Stimulated activated CD4-positive, alpha-beta T cell treated with anti-CD3 and anti-CD28 coated beads, TNF-alpha, amount 100 ng/mL, for 24 hours (primary cell): ENCODE data around the gene PNKP.
A peak's percentile ranks its signal among the peaks of the same experiment; 100 is the strongest.

Source experiments
- DNase-seq, 3 experiments: peaks; one replicate each; pipeline ENCODE4 v3.0.0-alpha.2; 2020; ENCODE audit warnings: low read depth in 3 of 3

The PNKP gene

GRCh38 chr19:49866933-49867782 lies at the start of gene PNKP:
Gene PNKP, minus strand, starts transcription at chr19:49867576. Its CDS starts 372 bp downstream, at chr19:49867204.
- DNase-seq: peak; percentile 74 to 95 (median 86)

DNA sequence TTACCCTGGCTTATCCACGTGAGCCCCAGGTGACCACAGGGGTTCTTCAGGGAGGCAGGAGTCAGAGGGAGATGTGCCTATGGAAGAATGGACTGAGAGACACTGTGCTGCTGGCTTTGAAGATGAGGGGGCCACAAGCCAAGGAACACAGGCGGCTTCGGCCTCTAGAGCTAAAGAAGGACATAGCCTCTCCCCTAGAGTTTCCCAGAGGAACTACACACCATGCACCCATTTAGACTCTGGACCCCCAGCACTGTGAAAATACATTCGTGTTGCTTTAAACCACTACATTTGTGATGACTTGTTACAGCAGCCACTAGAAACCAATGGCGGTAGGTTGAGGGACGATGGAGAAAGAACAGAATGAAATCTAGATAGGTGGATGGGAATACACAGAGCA lies 47.9 kb upstream of the PNKP start:
- DNase-seq: no peak

DNA sequence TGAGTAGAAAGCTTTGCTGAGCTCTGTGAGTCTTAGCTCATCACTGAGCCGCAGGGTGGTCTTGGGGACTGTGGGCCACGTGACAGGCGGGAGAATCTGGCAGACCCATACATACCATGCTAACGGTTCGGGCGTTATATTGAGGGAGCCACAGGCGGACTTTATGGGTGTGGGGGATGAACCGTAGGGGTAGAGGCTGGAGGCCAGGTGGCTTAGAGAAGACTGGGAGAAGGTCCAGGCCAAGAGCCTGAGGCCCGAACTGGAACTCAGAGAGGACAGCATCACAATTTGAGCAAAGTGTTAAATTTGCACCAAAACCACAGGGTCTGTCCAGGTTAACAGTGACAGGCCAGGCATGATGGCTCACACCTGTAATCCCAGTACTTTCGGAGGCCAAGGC lies 46.3 kb upstream of the PNKP start:
- DNase-seq: no peak

- no peak for DNase-seq
Measured at GRCh38 chr19:49912965-49913685, 45.7 kb upstream of the PNKP start.

- DNase-seq: no peak
Measured at GRCh38 chr19:49911381-49912145, 44.2 kb upstream of the PNKP start.

- DNase-seq: no peak
Measured at GRCh38 chr19:49910179-49910578, 42.8 kb upstream of the PNKP start.

GRCh38 chr19:49908480-49909420 lies 41.4 kb upstream of the PNKP start:
- DNase-seq: no peak

GRCh38 chr19:49907745-49908446 lies 40.5 kb upstream of the PNKP start:
- no peak for DNase-seq

DNA sequence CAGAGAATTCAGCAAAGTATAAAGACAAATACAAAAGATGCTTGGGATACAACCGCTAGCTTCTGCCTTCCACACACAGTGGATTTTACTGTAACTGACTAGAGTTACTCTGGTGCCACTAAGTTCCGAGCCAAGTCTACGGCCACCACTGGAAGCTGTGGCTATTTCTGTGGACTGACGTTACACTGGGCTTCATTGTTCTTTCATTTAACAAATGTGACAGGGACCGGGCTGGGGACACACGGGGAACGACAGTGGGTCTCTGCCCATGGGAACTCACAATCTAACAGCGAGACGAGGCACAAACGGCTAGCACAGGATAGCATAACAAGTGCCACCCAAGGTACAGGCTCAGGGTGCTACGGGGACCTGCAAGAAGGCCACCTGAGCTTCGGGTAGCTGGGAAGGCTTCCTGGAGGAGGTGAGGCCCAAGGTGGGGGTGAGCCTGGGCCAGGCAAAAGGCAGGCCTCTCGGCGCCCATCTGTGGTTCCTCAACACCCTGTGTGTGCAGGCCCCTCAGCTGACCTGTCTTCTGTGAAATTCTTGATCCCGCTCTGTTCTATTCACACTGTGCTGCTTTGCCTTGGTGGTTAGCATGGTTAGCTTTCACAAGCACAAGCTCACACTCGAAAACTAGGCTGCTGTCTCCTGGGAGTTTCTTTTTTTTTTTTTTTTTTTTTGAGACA lies 39.6 kb upstream of the PNKP start:
- DNase-seq: no peak

DNA sequence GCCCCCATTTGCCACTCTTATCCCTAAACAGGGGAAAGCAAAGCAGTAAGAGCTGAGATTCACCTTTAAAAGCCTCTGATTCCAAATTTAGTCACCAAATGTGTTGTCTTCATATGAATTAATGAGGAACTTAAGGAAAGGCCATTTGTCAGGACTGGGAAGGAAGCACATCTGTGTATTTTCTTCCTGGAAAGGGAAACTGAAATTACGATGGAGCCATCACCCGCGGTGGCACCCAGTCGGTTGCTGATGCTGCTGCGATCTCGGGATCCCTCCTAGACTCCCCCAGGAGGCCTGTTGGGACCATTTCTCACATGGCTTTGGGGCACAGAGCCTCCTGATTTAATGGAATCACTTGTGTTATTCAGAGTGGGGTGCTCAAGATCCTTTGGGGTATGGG lies 36.8 kb upstream of the PNKP start:
- DNase-seq: no peak

DNA sequence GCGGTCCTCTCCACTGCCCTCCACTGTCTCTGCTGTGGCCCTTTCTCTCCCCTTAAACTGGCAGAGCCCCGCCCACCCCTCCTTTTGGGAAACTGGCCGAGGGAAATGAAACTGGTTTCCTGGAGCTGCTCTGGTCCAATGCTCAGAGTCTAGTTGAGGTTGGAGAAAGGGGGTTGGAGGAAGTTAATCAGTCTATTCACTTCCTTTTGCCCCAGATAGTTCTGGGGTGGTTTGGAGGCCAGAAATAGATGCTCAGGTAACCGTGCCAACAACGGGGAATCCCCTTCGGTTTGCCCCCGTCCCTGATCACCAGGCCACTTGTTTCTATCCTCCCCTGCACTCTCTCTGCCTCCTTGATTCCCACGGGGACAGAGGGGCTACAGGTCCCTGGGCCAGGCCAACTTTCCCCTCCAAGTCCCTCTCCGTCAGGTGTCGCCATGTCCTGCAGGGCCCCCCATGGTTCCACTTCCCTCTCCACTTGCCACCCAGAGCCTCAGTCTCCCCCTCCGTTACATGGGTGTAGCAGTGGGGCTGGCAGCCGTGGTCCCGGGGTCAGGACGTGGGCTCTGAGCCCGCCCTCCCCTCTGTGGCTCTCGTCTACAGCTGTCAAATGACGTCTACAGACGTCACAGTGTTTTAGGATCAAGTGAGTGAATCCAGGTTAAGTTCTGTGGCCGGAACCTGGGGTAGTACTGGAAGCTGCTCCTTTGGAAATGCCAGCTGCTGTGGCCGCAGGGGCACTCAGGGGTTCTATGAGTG lies 29.7 kb upstream of the PNKP start, which contains the start of gene IL4I1:
Gene IL4I1, minus strand, starts transcription at position 25 of the 759 bp plus-strand sequence. CDS start 727 bp downstream, outside the sequence.
- peak; percentile 36 to 68 (median 49) for DNase-seq

GRCh38 chr19:49895566-49896297 lies 28.4 kb upstream of the PNKP start:
- DNase-seq: peak in 1 of 3 experiments; percentile 53

DNA sequence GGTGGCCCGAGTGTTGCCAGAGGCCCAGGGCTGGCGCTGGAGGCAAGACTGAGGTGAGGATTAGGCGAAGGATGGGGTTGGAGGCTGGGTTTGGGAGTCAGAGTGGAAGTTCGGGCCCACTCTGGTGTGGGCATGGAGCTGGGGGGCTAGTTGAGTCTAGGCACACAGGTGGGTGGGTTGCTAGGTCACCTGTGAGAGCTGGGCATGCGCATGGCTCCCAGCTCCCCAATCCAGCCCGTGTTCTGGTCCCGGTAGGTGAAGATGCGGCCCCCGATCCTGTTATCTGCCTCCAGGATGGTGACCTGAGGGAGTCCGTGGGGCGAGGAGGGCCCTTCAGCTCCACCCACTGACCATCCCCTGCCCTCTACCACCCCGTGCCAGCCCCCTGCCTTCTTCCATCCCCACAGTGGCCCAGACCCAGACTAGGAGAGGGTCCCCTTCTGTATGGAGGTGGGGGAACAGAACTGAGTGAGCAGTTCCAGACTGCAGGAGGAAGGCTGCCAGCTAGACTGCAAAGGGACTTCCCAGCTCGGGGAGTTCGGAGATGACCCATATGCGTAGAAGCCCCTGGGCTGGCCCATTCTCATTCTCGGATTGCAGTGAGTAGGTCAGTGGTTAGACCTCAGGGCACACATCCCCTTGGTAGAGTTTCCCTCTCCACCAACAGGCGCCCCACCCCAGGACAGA lies 27.6 kb upstream of the PNKP start:
- DNase-seq: peak in 1 of 3 experiments; percentile 57

DNA sequence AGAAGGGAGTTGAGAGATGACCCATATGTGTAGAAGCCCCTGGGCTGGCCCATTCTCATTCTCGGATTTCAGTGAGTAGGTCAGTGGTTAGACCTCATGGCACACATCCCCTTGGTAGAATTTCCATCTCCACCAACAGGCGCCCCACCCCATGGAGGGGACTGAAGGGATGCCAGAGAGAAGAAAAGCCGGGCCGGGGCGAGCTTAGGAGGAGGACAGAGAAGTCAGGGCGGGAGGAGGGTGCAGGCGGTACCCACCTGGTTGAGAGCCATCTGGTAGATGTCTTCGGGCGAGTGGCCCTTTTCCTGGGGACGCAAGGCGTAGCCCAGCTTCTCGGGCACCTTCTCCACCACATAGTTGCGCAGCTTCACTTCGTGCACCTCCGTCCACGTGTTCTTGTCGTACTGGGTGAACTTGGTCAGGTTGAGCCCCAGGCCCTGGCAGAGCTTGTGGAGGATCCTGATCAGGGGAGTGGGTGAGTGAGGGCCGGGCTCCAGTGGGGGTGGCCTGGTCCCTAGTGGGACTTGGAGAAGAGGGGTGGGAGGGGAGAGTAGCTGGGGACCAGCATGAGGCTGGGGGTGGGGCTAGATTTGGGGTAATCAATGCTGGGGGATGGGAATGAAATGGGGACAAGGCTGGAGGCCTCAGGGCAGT lies 26.8 kb upstream of the PNKP start:
- no peak for DNase-seq

DNA sequence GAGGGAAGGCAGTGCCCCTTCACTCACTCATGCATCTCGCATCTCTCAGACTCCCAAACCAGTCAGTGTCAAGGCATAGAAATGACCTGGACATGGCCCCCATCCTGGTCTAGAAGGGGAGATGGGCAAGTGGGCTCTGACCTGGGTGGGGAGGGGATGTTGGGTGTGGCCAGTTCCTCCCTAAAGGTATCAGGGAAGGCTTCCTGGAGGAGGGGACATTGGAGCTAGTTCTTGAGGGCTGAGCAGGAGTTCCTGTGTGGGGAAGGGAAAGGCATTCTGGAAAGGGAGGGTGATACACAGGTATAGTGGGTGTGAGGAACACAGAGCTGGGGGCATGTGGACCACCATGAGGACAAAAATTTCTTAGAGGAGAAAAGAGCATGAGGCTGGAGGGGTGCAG lies 25.3 kb upstream of the PNKP start:
- DNase-seq: no peak

DNA sequence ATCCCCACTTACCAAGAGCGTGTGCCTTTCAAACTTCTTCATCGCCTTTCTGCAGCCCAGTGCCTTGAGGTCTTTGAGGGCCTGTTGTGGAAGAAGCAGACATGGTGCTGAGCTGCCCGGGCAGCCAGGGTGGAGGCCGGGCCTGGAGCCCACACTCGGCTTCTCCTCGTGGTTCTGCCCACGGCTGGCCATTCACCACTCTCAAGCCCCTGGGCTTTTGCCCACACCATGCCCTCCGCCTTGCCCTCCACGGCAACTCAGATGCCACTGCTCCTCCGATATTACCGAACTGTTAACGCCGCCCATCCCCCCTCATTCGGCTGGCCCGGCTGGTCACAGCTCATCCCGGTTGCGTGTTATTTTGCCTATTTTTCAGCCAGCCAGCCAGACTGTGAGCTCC lies 24.0 kb upstream of the PNKP start:
- DNase-seq: no peak
